HL-60 (cell line): ENCODE measurements around the gene CLUH.

Experiments used
- CTCF ChIP-seq: IDR thresholded peaks from one replicate; pipeline ENCODE4 v1.5.1; 2011; ENCODE audit warnings: low read length, control low read depth, inconsistent platforms; ENCODE audit not compliant: insufficient read depth
- GABPA ChIP-seq: IDR thresholded peaks from 2 replicates; pipeline ENCODE4 v1.6.1; 2012; ENCODE audit warnings: low read depth
- POLR2AphosphoS5 ChIP-seq: IDR thresholded peaks from 2 replicates; pipeline ENCODE4 v1.6.1; 2012; ENCODE audit warnings: low read depth
- REST ChIP-seq: IDR thresholded peaks from 2 replicates; pipeline ENCODE4 v1.6.1; 2012; ENCODE audit warnings: low read depth; ENCODE audit not compliant: insufficient replicate concordance
- SPI1 ChIP-seq: IDR thresholded peaks from 2 replicates; pipeline ENCODE4 v1.6.1; 2012; ENCODE audit warnings: low read depth, mild to moderate bottlenecking, borderline replicate concordance

DNA sequence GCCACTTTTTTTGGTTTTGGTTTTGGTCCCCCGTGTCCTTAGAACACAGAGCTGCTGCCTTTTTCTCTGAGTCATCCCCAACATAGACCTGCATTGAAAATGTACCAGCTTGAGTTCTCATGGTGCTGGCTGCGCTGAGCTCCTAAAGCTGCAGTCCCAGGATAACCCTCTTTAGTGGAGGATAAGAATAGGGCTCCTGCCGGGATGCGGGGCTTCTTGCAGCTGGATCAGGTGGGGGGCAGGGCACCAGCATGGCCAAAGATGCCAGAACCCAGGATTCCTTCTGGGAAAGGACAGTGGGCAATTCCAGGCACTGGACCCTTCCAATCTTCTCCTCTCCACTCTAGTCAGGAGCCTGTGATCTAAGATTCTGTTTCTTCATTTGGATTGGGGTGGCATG, 8.3 kb upstream of the CLUH start:
- TF ChIP-seq CTCF (no peak), POLR2AphosphoS5 (no peak), REST (no peak), GABPA (no peak), SPI1 (no peak)
